Right renal cortex interstitium (tissue), 3 donors: ENCODE results near the gene GARIN5A. TPM values are rescaled to one million over a fixed set of nuclear protein-coding genes. Genes with fewer than 3 reads are reported as not detected.
"Not testable (repeated sequence)": the region's sequence is repeated elsewhere in the genome, so short reads cannot be mapped to it uniquely, and the experiment has no call there.

ENCODE experiments used
- DNase-seq, 3 donors: peaks; one replicate each; pipeline ENCODE4 v3.0.0-alpha.2; 2013; ENCODE audit warnings: low read depth in 3 of 3, low spot score in 2 of 3
- polyA plus RNA-seq, 3 donors: library from polyadenylated mRNA; unstranded; fragments of 120-200 nt; gene quantifications; one replicate each; pipeline ENCODE4 v1.2.1, GENCODE V29; 2013; ENCODE audit not compliant: insufficient read length in 3 of 3

Gene GARIN5A
- polyA plus RNA-seq, 3 donors: 5.9 to 7.8 (median 6.8) TPM

DNA sequence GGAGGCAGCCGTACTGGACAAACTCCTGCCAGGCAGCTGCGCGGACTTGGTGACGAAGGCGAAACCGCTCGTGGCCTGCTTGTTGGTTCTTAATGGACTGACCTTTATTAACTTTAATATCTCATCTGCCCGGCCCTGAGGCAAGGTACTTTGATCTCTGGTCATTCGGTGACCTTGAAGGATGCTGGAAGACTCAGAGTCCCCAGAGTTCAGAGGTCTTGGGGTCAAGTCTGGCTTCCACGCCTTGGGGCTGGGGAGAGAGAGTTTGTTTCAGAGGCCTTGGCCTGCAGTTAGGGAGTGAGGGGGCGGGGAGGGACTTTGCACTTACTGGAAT is 10.0 kb downstream of the GARIN5A start:
- no peak for DNase-seq

DNA sequence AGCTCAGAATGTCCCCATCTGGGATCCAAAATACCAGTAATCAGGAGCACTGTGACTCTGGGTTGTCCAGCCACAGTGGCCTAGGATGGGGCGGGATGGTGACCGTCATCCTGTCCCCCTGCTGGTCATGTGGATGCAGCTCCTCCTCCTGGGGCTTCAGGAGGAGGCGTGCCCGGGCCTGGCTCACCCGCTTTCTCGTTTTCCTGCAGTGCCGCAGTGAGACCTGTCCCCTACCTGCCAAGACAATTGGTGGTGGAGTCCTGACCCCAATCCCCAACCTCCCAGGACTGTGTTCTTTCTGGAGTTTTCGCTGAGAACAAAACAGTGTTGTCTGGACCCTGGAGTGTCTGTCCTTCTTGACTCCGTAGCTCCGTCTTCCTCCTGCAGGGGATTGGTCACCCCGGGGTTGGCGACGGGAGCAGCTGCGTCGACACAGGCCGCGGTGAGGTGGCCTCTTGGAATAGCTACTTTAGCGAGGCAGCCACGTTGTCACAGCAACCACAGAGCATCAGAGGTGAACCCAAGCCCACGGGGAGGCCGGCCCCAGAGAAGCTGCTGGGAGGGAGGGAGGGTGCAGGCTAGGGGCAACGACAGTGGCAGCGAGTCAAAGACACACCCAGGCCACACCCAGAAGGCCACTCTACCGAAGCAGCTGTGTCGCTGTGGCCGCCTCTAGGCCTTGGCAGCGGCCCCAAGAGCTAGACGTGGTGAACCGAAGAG is 10.5 kb downstream of the GARIN5A start:
- DNase-seq: no peak

- DNase-seq: no peak
Measured at GRCh38 chr19:50465000-50465399, 11.6 kb downstream of the GARIN5A start.

GRCh38 chr19:50464348-50464747 is 12.3 kb downstream of the GARIN5A start:
- DNase-seq: no peak

- DNase-seq: no peak
Measured at GRCh38 chr19:50462970-50463369, 13.7 kb downstream of the GARIN5A start.

- DNase-seq: no peak
Measured at GRCh38 chr19:50461066-50461875, 15.4 kb downstream of the GARIN5A start.

DNA sequence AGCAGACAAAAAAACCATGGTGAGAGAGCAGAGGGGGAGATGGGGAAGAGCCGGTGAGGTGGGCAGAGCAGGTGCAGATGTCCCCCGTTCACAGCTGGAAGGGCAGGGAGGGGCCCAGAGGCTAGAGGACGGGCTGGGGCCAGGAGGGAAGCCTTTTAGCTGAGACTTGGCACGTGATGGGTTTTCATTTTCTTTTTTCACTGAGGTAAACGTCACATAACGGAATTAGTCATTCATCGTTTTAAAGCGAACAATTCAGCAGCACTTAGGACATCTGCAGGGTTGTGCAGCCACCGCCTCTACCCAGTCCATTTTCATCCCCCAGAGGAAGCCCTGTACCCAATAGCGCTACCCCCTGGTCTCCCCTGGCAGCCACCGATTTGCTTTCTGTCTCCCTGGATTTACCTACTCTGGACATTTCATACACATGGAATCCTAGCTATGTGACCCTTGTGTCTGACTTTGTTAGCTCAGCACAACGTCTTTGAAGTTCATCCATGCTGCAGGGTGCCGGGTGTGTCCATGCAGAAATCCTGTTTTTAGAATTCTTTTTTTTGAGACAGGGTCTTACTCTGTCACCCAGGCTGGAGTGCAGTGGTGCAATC is 16.4 kb downstream of the GARIN5A start:
- no peak for DNase-seq

- DNase-seq: no peak
Measured at GRCh38 chr19:50459638-50460037, 17.0 kb downstream of the GARIN5A start.

GRCh38 chr19:50459067-50459456 is 17.6 kb downstream of the GARIN5A start:
- no peak for DNase-seq

GRCh38 chr19:50458396-50459066 is 18.1 kb downstream of the GARIN5A start:
- DNase-seq: no peak

DNA sequence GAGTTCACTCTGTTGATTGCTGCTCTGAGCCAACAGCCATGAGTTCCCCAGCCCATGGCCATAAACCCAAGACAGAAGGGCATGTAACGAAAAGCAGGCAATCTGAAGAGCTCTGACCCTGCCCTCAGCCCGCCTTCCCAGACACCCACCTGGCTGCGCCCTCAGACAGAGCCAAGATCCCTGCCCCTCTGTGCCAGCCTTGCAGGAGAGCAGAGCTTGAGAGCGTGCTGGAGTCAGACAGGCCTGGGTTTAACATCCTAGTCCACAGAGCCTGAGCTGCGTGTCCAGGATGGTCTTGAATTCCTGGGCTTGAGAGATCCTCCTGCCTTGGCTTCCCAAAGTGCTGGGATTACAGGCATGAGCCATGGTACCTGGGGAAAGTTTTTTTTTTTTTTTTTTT is 19.3 kb downstream of the GARIN5A start:
- DNase-seq: no peak

GRCh38 chr19:50455992-50456391 is 20.7 kb downstream of the GARIN5A start:
- no peak for DNase-seq

DNA sequence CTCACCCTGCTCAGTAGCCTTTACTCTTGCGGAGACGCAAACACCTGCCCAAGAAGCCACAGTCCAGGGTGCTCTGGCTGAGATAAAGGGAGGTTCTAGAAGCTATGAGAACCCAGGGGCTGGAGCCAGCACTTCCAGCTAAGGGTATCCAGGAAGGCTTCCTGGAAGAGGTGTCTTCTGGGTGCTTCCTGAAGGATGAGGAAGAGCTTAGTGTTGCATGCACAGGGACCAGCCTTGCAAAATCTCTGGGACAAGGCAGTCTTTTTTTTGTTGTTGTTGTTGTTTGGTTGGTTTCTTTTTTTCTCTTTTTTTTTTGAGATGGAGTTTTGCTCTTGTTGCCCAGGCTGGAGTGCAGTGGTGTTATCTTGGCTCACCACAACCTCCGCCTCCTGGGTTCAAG is 23.4 kb downstream of the GARIN5A start:
- DNase-seq: no peak

- DNase-seq: no peak
Measured at GRCh38 chr19:50451223-50451534, 25.5 kb downstream of the GARIN5A start.

DNA sequence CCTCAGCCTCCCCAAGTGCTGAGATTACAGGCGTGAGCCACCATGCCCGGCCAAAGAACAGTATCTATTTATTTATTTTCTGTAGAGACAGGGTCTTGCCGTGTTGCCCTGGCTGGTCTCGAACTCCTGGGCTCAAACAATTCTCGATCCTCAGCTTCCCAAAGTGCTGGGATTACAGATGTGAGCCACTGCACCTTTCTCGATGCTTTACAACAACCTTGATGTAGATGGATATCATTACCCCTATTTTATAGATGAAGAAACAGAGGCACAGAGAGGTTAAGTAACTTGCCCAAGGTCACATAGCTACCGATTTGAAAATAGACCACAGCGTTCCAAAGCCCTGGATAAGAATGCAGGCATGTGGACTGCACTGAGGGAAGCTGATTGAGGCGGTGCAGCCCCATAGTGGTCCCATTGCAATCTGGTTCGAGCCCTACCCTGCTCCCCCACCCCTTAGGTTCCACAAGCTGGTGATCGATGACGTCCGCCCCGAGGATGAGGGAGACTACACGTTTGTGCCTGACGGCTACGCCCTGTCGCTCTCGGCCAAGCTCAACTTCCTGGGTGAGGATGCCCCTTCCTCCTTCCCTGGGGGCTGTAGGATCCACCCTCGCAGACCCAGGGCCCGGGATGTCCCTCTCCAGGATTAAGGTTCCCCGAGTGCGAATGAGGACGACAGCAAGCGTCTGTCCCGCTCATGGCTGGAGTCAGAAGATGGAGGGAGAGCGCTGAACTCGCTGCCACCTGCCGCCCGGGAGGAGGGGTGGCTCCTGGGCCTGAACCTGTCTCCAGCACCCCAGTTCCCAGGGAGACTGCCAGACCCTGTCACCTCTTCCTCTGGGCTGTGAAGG is 26.1 kb downstream of the GARIN5A start:
- DNase-seq: no peak

- DNase-seq: no peak
Measured at GRCh38 chr19:50449236-50449899, 27.3 kb downstream of the GARIN5A start.

DNA sequence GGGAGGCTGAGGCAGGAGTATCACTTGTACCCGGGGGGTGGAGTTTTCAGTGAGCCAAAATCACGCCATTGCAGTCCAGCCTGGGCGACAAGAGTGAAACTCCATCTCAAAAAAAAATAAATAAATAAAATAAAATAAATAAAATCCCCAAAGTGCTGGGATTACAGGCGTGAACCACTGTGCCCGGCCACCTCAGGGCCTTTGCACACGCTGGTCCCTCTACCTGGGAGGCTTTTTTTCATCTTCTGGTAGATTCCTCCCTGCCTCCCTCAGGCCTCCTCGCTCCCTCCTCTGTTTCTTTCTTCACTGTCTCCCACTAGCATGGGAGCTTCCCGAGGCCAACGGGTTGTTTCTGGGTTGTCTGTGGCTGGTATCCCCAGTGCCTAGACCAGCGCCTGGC is 28.9 kb downstream of the GARIN5A start:
- DNase-seq: no peak

GRCh38 chr19:50447053-50447452 is 29.6 kb downstream of the GARIN5A start:
- no peak for DNase-seq

DNA sequence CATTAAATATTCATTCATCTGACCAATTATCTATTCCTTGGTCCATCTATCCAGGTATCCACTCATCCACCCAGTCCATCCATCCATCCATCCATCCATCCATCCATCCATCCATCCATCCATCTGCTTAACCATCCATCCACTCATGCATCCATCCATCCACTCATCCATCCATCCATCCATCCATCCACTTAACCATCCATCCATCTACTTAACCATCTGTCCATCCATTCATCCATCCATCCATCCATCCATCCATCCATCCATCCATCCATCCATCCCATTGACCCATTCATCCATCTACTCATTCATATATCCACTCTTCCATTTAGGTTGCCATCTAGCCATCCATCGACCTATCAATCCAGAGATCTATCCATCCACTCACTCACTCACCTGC is 32.6 kb downstream of the GARIN5A start:
- DNase-seq: no peak

DNA sequence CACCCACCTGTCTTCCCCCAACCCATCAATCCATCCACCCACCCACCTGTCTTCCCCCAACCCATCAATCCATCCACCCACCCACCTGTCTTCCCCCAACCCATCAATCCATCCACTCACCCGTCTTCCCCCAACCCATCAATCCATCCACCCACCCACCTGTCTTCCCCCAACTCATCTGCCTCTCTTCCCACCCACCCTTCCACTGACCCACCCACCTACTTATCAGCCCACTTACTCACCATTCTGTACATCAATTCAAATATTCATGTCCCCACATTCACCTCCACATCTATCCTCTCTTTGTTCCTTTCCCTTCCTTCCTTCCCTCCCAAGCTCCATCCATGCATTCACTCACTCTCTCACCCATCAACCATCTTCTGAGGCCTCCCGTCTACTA is 37.5 kb downstream of the GARIN5A start:
- DNase-seq: not testable (repeated sequence)
